Left lung (tissue), 10 donors: ENCODE measurements around the gene CBX6. TPM values are rescaled to one million over a fixed set of nuclear protein-coding genes. Genes with fewer than 3 reads are reported as not detected.

Source experiments
- ATAC-seq: fragments of 200-7000 bp; cut with Tn5 transposase; one replicate; pipeline ENCODE4 v1.9.1; 2020; ENCODE audit warnings: moderate library complexity
- DNase-seq, 4 donors: peaks; one replicate each; pipeline ENCODE4 v3.0.0-alpha.2; 2013 to 2020
- H3K27ac ChIP-seq, 2 donors: fragments of 200-600 bp; sonication (generic) in 1 of 2; one replicate each; pipeline versions ENCODE4 v1.5.0 to v1.8.0; 2020 to 2021
- H3K27me3 ChIP-seq, 2 donors: fragments of 200-600 bp; sonication (generic) in 1 of 2; one replicate each; pipeline versions ENCODE4 v1.5.0 to v1.8.0; 2020 to 2021
- H3K36me3 ChIP-seq, 2 donors: fragments of 200-600 bp; sonication (generic) in 1 of 2; one replicate each; pipeline versions ENCODE4 v1.5.0 to v1.8.0; 2020 to 2021
- H3K4me1 ChIP-seq, 2 donors: fragments of 200-600 bp; one replicate each; pipeline ENCODE4 v1.8.0; 2021
- H3K4me3 ChIP-seq, 2 donors: fragments of 200-600 bp; sonication (generic) in 1 of 2; one replicate each; pipeline versions ENCODE4 v1.5.0 to v1.8.0; 2020 to 2021; ENCODE audit warnings: mild to moderate bottlenecking in 1 of 2
- H3K9me3 ChIP-seq, 2 donors: fragments of 200-600 bp; sonication (generic) in 1 of 2; one replicate each; pipeline versions ENCODE4 v1.5.0 to v1.8.0; 2020 to 2021
- intact Hi-C, 2 donors: fragments of 100-400 bp; cut with DNase I; formaldehyde crosslinking; loops; one replicate each; pipeline versions ENCODE4 v1.11.2 to v1.14.2; 2022
- polyA plus RNA-seq, 6 donors: library from polyadenylated mRNA; unstranded; fragments of 120-200 nt; gene quantifications; one replicate each; pipeline ENCODE4 v1.2.1, GENCODE V29; 2013; ENCODE audit not compliant: insufficient read length in 6 of 6
- total RNA-seq, 2 donors: library from RNA; stranded (reverse); fragmentation: NEBNext Ultra II Directional; extraction: Animal tissue kit (Norgen Biotek cat#: 25700); gene quantifications; one replicate each; pipeline ENCODE4 v1.2.1, GENCODE V29; 2021
- TF ChIP-seq, protein P1 (sequence below), 2 donors: fragments of 200-600 bp; sonication (generic) in 1 of 2; IDR thresholded peaks; one replicate each; pipeline versions ENCODE4 v1.5.0 to v1.8.0; 2021; ENCODE audit warnings: antibody characterized with exemption in 2 of 2
- donor health status: DM: no; HTN: yes; CAD: no.
- donor health status: DM: no; HTN: no; CAD: no.

CBX6 gene
- total and polyA plus RNA-seq, 8 donors: 22.0 to 80.0 (median 43.6) TPM

DNA sequence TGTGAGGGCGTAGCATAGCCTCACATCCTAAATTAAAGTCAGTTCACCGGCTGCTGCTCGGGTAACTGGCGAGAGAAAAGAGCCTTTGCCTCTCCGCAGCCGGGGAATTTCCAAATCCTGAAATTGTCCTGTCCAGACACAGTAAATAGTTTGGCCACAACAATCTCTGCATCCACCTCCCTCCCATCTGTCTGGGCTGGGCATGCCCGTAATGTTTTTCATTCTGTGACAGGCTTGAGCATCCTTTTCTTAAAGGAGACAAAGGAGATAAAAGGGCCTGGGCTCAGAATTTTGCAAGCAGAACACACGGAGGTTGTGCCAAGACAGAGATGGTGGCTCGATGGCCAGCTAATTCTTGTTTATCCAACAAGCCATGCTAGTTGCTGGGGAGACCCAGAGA lies 19.2 kb upstream of the CBX6 start:
- no peak overlapping the region for H3K4me3 ChIP-seq
- no peaks in the 10 kb centered on the region for H3K9me3 ChIP-seq
- peaks cover 0 to 23% of the 10 kb centered on the region in 2 donors for H3K27me3 ChIP-seq
- H3K27ac ChIP-seq: no peak overlapping the region
- TF ChIP-seq, protein P1, sequence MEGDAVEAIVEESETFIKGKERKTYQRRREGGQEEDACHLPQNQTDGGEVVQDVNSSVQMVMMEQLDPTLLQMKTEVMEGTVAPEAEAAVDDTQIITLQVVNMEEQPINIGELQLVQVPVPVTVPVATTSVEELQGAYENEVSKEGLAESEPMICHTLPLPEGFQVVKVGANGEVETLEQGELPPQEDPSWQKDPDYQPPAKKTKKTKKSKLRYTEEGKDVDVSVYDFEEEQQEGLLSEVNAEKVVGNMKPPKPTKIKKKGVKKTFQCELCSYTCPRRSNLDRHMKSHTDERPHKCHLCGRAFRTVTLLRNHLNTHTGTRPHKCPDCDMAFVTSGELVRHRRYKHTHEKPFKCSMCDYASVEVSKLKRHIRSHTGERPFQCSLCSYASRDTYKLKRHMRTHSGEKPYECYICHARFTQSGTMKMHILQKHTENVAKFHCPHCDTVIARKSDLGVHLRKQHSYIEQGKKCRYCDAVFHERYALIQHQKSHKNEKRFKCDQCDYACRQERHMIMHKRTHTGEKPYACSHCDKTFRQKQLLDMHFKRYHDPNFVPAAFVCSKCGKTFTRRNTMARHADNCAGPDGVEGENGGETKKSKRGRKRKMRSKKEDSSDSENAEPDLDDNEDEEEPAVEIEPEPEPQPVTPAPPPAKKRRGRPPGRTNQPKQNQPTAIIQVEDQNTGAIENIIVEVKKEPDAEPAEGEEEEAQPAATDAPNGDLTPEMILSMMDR (IDR thresholded peaks at IDR 0.05): no peak
- ATAC-seq (no peak), DNase-seq (no peak)
- intact Hi-C loops: no loop called here
- no peaks in the 10 kb centered on the region for H3K36me3 ChIP-seq
- H3K4me1 ChIP-seq: no peaks in the 10 kb centered on the region

DNA sequence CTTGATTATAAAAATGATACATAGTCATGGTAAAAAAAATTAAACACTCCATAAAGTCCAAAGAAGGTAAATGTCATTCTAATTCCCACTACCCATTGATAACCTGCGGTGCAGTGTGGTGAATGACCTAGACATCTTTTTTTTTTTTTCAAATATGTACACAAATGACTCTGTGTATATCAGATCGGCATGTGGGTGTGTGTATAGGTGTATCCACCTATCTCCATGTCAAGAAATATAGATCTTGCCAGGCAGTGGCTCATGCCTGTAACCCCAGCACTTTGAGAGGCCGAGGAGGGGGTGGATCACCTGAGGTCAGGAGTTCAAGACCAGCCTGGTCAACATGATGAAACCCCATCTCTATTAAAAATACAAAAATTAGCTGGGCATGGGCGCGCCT lies 18.4 kb upstream of the CBX6 start:
- no peak for DNase-seq
- no peak overlapping the region for H3K27ac ChIP-seq
- no peak overlapping the region for H3K4me3 ChIP-seq
- intact Hi-C loops: no loop called here
- TF ChIP-seq, protein P1 (IDR thresholded peaks at IDR 0.05): no peak
- peaks cover 0 to 23% of the 10 kb centered on the region in 2 donors for H3K27me3 ChIP-seq
- no peaks in the 10 kb centered on the region for H3K36me3 ChIP-seq
- no peaks in the 10 kb centered on the region for H3K4me1 ChIP-seq
- ATAC-seq: no peak
- no peaks in the 10 kb centered on the region for H3K9me3 ChIP-seq

DNA sequence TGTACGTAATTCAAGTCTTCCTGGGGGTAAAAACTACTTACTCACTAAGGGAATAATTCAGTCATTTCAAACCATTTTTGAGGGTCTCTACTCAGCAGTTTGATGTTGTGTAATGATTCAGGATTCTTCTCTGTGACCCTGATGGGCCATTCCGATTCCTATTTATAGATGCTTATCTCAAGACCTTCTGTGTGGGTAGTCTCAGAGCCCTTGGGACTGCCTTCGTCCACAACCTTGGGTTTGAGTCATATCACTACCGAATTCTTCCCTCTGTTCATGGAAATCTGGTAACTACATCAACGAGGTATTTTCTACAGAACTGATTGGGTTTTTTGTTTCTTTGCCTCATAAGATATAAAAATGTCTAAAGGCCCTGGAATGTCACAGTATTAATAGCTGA lies 14.3 kb upstream of the CBX6 start:
- H3K27ac ChIP-seq: no peak overlapping the region
- peaks cover 10 to 11% of the 10 kb centered on the region in 2 donors for H3K4me1 ChIP-seq
- H3K27me3 ChIP-seq: peaks cover 0 to 7% of the 10 kb centered on the region in 2 donors
- no peaks in the 10 kb centered on the region for H3K36me3 ChIP-seq
- ATAC-seq (no peak), DNase-seq (no peak)
- intact Hi-C loops: no loop called here
- no peaks in the 10 kb centered on the region for H3K9me3 ChIP-seq
- TF ChIP-seq, protein P1 (IDR thresholded peaks at IDR 0.05): no peak
- no peak overlapping the region for H3K4me3 ChIP-seq

DNA sequence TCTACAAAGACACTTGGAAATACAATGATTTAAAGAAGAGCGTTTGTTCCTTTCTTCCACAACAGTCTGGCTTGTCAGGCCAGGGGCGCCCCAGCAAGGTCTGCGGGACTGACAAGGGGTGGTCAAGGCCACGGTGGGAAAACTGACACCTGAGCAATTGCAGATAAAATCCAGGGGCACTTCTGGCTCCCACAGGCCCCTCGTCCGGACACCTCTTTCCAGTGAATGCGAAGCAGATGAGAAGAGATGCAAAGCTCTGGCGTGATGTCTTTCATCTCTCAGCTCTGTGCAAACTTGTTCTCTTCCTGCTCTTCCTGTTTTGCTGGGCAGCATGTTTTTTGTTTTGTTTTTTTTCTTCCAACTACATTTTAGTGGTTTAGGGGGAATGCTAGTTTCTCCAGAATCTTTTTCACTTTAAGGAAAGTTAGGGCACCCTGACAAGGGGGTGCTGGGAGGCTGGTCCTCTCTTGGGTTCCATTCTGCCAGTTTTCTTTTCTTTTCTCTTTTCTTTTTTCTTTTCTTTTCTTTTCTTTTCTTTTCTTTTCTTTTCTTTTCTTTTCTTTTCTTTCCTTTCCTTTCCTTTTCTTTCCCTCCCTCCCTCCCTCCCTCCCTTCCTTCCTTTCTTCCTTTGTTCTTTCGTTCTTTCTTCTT lies 11.1 kb upstream of the CBX6 start:
- Histone ChIP-seq H3K36me3 (no peaks in the 10 kb centered on the region), H3K9me3 (no peaks in the 10 kb centered on the region), H3K27ac (no peak overlapping the region), H3K27me3 (no peaks in the 10 kb centered on the region), H3K4me3 (no peak overlapping the region), H3K4me1 (peaks cover 13 to 15% of the 10 kb centered on the region in 2 donors)
- TF ChIP-seq, protein P1 (IDR thresholded peaks at IDR 0.05): no peak
- no peak for ATAC-seq
- no peak for DNase-seq
- intact Hi-C loops: no loop called here

DNA sequence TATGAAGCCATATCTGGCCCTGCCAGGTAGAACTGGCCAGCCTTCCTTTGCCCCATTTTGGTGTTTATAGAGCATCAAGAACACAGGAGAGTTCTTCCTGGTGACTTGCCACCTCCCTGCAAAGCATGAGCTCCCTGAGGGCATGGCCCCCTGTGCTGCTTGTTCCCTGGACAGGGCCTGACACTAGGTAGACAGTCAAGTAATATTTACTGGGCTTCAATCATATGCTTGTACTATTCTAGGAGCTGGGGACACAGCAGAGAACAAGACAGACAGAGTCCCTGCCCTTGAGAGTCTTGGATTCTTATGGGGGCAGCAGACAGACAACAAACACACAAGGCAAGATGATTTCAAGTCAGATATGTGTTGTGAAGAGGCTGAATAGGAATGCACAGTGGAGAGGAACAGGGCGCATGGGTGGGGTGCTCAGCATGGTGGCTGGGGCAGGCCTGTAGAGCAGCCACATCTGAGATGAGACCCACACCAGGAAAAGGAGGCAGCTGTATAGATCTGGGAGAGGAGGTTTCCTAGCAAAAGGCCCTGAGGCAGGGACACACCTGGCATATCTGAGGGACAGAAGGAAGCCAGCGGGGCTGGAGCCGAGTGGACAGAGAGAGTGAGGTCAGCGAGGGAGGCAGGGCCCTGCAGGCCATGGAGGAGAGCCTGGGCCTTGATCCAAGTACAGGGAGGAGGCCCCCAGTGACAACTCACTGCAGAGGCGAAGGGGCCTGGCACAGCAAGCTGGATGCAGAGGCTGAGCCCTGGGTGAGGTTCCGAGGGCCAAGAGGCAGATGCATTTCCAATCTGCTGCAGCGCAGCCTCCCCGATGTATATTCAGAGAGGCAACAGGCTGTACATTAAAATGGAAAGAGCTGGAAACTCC lies 10.2 kb upstream of the CBX6 start:
- intact Hi-C loops: no loop called here
- no peaks in the 10 kb centered on the region for H3K36me3 ChIP-seq
- peaks cover 13 to 15% of the 10 kb centered on the region in 2 donors for H3K4me1 ChIP-seq
- no peak for DNase-seq
- H3K27me3 ChIP-seq: no peaks in the 10 kb centered on the region
- TF ChIP-seq, protein P1 (IDR thresholded peaks at IDR 0.05): no peak
- peak; percentile 17 for ATAC-seq
- no peaks in the 10 kb centered on the region for H3K9me3 ChIP-seq
- H3K27ac ChIP-seq: peak overlapping the region; percentile 18 to 42
- H3K4me3 ChIP-seq: no peak overlapping the region
